Forelimb muscle (tissue), 1 donor: ENCODE measurements around the gene CATSPERZ. TPM values are rescaled to one million over a fixed set of nuclear protein-coding genes. Genes with fewer than 3 reads are reported as not detected.
"Not testable (repeated sequence)": the region's sequence is repeated elsewhere in the genome, so short reads cannot be mapped to it uniquely, and the experiment has no call there.

Experiments used
- DNase-seq: peaks from one replicate; pipeline ENCODE4 v3.0.0-alpha.2; 2013; ENCODE audit warnings: low read depth
- polyA plus RNA-seq: library from polyadenylated mRNA; unstranded; fragments of 120-200 nt; gene quantifications from one replicate; pipeline ENCODE4 v1.2.1, GENCODE V29; 2013; ENCODE audit not compliant: insufficient read length

The CATSPERZ gene
- polyA plus RNA-seq, 1 donor: not detected

DNA sequence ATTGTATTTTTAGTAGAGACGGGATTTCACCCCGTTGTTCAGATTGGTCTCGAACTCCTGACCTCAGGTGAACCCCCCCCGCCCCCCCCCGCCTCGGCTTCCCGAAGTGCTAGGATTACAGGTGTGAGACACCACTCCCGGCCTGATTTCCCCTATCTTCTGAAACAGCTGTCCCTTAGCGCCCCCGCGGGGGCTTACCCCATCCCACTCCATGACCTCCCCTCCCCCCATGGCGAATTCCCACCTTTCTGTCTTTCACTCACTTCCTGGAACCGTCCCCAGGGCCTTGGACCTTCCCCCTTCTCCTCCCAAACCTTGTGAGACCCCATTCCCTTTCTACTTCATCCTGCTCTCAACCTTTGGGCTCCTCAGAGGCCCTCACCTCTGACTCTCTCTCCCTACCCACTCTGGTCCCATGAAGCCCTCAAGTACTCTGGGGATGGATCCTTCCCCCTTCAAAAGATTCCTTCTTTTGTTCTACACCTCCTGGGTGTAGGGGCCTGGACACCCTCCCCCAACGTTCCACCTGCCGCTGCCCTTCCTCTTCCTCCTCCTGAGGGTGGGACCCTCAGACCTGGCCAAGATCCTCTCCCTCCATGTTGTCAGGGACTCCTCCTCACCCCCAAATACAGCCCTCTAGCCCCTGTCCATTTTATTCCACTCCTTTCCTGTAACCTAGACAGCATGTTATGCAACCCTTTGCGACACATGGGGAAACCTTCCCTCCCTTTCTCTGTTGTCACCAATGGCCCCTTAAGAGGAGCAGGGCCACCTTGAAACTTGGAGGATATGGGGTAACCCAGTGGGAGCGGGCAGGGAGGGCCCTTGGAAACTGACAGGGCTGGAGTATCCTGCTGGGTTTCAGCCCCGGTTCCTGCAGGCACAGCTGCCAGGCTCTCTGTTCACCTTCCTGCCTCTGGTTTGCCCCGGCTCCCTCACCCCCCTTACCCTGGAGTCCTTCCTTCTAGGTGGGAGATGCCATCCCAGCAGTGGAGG lies 18.9 kb downstream of the CATSPERZ start:
- no peak for DNase-seq

DNA sequence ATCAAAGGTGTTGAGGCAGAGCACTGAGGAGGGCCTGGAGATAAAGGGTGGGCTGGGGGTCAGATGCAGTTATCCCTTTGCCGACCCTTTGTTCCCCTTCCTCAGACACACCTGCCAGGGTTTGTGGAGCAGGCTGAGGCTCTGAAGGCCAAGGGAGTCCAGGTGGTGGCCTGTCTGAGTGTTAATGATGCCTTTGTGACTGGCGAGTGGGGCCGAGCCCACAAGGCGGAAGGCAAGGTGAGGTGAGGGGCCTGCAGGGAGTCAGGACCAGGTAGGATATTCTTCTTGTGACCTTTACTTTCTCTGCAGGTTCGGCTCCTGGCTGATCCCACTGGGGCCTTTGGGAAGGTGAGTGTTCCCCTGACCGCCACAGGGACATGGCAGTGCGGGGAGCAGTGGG lies 20.4 kb downstream of the CATSPERZ start:
- no peak for DNase-seq

DNA sequence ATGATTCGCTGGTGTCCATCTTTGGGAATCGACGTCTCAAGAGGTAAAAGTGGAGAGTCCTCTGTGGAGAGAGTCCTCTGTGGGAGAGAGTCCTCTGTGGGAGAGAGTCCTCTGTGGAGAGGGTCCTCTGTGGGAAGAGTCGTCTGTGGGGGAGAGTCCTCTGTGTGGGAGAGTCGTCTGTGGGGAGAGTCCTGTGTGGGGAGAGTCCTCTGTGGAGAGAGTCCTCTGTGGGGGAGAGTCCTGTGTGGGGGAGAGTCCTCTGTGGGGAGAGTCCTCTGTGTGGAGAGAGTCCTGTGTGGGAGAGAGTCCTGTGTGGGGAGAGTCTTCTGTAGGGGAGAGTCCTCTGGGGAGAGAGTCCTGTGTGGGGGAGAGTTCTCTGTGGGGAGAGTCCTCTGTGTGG lies 20.9 kb downstream of the CATSPERZ start:
- DNase-seq: no peak

DNA sequence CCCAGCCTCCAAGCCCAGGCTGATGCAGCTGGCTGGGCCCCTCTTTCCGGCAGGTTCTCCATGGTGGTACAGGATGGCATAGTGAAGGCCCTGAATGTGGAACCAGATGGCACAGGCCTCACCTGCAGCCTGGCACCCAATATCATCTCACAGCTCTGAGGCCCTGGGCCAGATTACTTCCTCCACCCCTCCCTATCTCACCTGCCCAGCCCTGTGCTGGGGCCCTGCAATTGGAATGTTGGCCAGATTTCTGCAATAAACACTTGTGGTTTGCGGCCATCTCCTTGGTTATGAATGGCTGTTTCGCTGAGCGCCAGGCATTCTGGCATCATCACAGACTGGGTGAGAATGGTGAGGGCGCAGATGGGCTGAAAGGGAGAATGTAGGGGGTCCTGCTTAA lies 21.4 kb downstream of the CATSPERZ start:
- no peak for DNase-seq

DNA sequence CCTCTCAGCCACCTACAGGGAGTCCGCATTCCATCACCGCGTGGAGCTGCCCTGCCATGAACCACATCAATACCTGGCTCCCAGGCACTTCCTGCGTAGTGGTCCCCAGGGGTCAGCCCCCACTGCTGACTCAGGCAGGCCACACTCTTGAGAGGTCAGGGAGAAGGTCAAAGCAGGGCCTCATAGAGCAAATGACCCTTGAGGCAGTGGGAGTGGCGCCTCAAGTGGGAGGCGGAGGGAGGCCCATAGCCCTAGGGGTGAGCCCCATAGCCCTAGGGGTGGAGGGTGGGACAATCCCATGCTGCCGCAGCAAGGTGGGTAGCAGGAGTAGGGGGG lies 22.7 kb downstream of the CATSPERZ start:
- no peak for DNase-seq

DNA sequence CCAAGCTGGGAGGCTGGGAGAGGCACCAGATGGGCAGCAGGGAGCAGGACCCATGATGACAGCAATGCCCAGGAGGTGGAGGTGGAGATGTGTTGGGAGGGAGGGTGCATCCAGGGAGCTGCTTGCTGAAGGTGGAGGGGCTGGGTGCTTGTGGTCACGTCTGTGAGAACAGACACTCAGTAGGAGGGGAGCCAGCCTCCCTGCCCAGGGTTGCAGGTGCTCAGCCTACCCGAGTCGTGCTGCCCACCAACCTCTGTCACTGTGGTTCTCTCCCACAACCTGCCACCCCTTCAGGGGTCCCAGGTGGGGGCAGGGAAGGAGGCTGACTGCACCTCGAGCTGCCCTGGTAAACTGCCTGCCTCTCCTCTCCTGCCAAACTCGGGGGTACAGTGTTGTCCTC lies 23.2 kb downstream of the CATSPERZ start:
- DNase-seq: no peak

DNA sequence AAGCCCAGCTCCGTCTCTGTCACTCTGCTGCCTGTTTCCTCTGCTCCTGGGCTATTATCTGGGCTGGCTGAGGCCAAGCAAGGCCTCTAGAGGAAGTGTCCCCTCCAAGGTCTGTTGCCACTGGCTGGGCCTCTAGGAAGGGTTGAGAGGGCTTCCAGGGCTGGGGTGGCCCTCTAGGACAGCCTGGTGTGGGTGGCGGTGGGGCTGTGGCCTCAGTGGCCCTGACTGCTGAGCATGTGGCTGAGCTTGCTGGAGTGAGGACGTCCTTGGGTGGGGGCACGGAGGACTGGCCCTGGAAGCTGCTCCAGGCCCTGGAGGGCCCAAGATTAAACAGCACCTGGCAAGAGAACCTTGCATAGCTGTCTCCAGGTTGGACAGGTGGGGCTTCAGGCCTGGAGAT lies 23.8 kb downstream of the CATSPERZ start:
- not testable (repeated sequence) for DNase-seq

DNA sequence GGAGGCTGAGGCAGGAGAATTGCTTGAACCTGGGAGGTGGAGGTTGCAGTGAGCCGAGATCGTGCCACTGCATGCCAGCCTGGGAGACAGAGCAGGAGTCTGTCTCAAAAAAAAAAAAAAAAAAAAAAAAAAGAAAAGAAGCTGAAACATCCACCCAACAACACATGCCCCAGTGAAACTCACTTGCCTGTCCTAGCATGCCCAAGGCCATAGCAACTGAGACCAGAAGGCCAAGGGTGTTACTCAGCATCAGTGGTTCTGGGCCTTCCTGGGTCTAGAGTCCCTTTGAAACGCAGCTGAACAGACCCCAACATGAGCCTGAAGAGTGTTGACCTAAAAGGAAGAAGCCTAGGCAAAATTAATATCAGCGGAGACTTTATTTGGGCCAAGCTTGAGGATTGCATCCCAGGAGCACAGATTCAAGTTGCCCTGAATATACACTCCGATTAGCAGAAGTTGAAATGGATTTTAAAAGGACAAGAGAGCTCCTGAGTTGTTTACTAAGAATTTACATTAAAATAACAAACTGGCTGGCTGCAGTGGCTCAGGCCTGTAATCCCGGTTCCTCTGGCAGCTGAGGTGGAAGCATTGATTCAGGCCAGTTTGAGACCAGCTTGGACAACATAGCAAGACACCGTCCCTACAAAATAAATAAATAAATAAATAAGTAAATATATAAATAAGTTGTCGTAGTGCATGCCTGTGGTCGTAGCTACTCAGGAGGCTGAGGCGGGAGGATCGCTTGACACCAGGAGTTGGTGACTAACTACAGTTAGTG lies 24.7 kb downstream of the CATSPERZ start:
- DNase-seq: no peak

DNA sequence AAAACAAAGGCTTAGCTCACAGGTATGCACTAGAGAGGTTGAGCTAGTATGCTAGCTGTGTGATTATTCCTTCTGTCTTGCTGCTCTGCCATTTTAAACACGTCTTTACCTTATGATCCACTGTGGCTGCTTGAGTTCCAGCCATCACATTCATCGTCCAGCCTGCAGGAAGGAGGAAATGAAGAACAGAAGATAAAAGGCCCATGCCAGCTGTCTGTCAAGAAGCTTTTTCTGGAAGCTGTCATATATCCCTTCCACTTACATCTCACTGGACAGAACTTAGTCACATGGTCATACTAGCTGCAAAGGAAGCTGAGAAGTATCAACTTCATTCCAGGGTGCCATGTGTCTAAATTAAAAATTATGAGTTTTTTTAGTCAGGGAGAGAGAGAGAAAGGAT lies 27.2 kb downstream of the CATSPERZ start:
- no peak for DNase-seq

DNA sequence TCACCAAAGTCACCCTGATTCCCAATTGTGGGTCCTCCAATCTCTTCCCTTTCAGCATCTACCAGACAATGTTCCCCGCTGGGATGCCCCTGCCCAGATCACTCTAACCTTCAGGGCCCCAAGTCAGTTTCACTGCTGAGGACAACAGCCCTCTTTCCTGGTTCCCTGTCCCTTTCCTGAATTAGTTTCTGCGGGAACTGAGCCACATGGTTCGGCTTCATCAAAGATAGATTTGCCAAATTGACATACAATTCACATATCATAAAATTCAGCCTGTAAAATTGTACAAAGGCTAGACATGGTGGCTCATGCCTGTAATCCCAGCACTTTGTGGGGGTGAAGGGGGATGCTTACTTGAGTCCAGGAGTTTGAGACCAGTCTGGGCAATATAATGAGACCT lies 27.8 kb downstream of the CATSPERZ start:
- DNase-seq: no peak

DNA sequence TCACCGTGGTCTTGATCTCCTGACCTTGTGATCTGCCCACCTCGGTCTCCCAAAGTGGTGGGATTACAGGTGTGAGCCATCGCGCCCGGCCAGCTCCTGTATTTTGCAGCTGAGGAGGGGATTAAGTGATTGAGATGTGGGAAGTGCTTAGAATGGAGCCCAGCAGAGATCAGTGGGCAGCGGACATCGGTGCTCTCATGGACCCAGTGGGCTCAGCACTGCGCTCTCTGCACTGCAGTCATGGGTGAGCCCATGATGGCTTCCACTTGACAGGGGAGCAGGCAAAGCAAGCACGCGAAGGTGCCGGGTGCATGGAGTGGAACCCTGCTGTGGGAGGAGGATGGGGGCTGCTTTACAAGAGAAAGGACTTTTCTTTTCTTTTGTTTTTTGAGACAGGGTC lies 30.7 kb downstream of the CATSPERZ start:
- DNase-seq: no peak

DNA sequence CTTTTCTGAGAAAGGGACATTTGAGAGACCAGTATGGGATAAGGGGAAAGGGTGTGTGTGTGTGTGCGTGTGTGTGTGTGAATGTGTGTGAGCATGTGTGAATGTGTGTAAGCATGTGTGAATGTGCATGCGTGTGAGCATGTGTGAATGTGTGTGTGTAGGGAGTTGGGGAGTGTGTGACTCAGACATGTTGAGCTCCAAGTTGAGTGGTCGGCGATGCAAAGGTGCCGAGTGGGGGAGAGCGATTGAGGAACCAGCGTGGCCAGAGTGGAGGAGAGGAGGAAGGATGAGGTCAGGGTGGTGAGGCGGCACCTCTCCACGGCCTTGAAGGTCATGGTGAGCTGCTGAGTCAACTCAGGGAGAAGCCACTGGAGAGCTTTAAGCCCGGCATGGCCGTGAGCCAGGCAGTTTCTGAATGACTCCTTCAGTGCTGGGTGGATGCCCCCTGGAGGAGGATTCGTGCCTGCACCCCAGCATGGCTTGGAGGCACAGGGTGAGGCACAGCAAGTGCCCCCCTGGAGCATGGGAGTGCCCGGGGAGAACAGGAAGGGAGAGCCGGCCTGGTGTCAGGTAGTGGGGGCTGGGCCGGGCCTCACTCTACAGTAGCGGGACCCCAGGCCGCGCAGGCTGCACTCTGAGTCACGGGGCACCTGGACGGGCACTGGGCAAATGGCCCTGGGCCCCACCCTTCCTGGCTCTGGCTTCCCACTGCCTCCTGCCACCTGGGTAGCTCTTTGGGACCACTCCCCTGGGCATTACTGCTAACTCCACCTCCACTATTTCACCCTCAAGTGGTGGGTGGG lies 31.6 kb downstream of the CATSPERZ start:
- no peak for DNase-seq

DNA sequence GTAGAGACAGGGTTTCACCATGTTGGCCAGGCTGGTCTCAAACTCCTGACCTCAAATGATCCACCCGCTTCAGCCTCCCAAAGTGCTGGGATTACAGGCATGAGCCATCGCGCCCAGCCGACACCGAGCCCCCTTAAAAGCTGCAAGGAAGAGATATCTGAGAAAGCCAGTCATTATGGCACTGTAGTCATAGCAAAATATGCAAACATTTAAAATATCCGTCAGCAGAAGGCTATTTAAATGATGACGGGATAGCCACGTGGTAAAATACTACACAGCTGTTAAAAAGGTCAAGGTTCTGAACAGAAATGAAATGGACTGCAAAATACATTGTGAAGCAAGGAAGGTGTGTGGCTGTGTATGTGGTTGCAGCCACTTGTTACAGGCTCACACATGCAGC lies 33.4 kb downstream of the CATSPERZ start:
- no peak for DNase-seq

DNA sequence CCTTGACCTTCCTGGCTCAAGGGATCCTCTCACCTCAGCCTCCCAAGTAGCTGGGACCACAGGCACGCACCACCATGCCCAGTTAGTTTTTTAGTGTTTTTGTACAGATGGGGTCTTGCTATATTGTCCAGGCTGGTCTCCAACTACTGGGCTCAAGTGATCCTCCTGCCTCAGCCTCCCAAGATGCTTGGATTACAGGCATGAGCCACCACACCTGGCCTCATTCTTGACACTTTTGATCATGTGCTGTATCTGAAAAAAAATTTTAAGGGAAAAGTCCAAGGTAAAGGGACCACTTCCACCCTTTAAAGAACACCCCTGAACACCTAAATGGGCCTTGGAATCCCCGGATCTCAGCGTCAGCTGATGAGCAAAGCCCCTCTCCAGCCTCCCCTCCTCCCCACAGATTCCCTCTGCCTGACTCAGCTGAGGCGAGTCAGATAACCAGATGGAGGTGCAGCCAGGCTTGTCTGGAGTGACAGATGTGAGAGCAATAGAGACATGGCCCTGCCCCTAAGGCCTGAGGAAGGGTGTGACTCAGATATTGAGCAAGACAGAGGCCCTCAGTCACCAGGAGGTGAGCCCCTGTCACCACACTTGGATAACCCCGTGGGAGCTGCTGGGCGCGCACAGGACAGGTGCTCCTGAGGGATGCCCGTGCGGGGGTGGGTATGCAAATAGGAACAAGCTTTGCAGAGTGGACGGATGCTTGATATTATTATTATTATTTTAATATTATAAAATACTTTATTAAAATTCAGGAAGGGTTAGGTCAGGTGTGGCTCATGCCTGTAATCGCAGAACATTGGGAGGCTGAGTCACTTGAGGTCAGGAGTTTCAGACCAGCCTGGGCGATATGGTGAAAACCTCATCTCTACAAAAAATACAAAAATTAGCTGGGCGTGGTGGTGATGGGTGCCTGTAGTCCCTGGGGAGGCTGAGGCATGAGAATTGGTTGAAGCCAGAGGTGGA lies 34.9 kb downstream of the CATSPERZ start:
- no peak for DNase-seq

DNA sequence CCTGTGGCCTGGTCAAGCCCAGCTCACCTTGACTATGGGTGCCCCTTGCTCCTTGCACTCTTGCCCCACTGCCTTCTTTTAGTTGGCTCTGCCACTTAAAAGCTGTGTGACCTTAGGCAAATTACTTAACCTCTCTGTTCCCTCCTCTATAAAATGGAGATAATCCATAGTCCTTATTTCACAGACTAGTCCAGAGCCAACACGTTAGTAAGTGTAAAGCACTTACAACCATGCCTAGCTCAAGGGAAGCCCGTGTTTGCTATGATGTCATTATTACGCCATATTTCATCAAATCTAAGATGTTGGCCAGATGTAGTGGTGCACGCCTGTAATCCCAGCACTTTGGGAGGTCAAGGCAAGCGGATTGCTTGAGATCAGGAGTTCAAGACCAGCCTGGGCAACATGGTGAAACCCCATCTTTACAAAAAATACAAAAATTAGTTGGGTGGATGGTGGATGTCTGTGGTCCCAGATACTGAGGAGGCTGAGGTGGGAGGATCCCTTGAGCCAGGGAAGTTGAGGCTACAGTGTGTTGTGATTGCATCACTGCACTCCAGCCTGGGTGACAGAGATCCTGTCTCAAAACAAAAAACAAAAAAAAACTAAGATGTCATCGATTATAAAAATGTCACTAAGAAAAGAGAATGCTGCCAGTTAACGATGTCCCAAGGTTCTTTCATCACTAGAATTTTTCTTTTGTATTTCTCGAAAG lies 37.5 kb downstream of the CATSPERZ start:
- no peak for DNase-seq

DNA sequence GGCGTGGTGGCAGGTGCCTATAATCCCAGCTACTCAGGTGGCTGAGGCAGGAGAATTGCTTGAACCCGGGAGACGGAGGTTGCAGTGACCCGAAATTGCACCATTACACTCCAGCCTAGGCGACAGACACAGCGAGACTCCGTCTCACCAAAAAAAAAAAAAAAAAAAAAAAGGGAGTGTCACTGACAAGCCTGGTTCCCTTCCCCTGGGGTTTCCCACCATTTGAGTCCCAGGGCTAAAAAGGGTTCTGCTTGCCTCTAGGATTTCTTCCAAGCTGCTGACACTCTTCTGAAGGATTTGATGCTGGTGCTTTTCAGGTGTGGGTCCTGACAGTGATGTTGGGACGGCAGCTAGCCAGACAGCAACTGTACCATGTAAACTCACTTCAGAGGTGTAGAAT lies 38.6 kb downstream of the CATSPERZ start:
- DNase-seq: no peak

DNA sequence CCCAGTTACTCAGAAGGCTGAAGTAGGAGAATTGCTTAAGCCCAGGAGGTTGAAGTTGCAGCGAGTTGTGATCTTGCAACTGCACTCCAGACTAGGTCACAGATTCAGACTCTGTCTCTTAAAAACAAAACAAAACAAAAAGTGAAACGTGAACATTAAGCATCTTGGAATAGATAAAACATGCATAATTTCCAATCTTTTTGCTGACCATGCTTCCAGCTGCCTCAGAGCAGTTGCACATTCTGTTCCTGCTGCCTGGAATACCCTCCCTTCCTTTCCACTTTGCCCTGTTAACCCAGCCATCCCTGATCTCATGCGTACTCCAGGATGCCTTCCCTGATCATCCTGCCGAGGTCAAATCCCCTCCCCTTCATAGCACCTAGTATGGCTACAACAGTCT lies 39.1 kb downstream of the CATSPERZ start:
- DNase-seq: no peak

DNA sequence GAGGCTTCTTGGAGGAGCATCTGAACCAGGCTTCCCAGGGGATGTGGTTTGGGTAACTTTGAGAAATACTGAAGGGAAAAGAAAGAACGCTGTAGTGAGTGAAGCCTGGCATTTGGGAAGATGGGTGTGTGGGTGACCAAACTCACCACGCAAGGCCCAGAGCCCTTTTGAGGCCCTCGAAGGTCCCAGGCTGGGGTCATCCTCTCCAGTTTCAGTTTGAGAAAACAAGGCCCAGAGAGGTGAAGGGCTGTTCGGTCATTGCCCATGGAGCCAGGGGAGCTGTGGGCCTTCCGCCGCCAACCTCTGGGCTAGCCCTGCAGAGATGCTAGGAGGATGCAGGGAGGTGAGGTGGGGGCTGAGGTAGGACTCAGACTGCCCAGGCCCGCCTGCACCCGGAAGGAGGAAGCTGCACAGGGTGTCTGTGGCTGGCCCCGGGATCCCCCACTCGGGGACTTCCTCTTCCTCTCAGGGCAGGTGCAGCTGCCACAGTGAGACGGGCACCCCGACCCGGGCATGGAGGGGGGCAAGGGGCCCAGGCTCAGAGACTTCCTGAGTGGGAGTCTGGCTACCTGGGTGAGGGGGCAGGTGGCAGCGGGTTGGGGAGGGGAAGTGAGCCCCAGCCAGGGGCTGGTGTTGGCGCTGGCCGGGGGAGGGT lies 39.7 kb downstream of the CATSPERZ start, which contains the start of gene CCDC88B:
Gene CCDC88B (plus strand): TSS at position 451 of the 655 bp plus-strand sequence. CDS start 63 bp downstream, at position 514.
- no peak for DNase-seq

DNA sequence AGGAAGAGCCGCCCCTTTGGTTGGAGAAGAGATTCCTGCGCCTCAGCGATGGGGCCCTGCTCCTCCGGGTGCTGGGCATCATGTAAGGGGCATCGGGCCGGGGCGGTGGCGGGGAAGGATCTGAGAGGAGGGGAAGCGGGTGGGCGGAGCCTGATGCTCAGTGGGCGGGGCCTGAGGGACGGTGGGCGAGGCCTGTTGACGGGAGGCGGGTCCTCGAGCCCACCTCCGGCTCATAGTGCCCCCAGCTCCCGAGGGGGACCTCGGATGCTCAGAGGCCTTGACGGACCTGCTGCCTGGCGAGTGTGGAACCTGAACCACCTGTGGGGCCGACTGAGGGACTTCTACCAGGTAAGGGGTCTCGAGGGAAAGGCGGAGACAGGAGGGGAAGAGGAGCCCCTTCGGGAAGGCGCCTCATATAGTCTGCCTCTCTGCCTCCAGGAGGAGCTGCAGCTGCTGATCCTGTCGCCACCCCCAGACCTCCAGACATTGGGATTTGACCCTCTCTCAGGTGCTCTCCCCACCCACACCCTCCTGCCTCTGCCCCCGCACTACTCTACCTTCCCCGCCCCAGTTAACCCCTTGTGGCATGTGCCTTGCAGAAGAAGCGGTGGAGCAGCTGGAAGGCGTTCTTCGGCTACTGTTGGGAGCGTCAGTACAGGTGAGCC lies 40.6 kb downstream of the CATSPERZ start:
- no peak for DNase-seq
